SK-N-SH treated with all-trans-retinoic acid at 6 μM for 48 hours (cell line): ENCODE data around the gene WFDC5.

Experiments
- ATAC-seq: fragments of 200-7000 bp; cut with Tn5 transposase; 3 replicates; pipeline ENCODE4 v1.9.1; 2020; ENCODE audit warnings: mild to moderate bottlenecking, moderate library complexity
- ARNTL ChIP-seq: fragments of 450-650 bp; formaldehyde crosslinking; IDR thresholded peaks from 2 replicates; pipeline ENCODE4 v1.5.0; 2020; ENCODE audit warnings: low read depth, mild to moderate bottlenecking, moderate library complexity, borderline replicate concordance
- BACH2 ChIP-seq: fragments of 250-450 bp; sonication (Bioruptor Pico); IDR thresholded peaks from 2 replicates; pipeline ENCODE4 v1.9.0; 2021; ENCODE audit warnings: mild to moderate bottlenecking, borderline replicate concordance
- CSDC2 ChIP-seq: fragments of 250-450 bp; sonication (Bioruptor Pico); IDR thresholded peaks from 2 replicates; pipeline ENCODE4 v1.5.0; 2020; ENCODE audit warnings: mild to moderate bottlenecking, moderate library complexity
- ESRRG ChIP-seq: fragments of 250-450 bp; sonication (Bioruptor Pico); IDR thresholded peaks from 2 replicates; pipeline ENCODE4 v1.6.1; 2021; ENCODE audit warnings: mild to moderate bottlenecking
- ISL1 ChIP-seq: fragments of 250-450 bp; sonication (Bioruptor Pico); IDR thresholded peaks from 2 replicates; pipeline ENCODE4 v2.1.2; 2022; ENCODE audit warnings: mild to moderate bottlenecking, moderate library complexity
- OSR1 ChIP-seq: fragments of 250-450 bp; sonication (Bioruptor Pico); IDR thresholded peaks from 2 replicates; pipeline ENCODE4 v1.8.0; 2022; ENCODE audit warnings: moderate library complexity, mild to moderate bottlenecking, inconsistent platforms
- PPARA ChIP-seq: fragments of 250-450 bp; sonication (Bioruptor Pico); IDR thresholded peaks from 2 replicates; pipeline ENCODE4 v1.5.0; 2020; ENCODE audit warnings: mild to moderate bottlenecking, borderline replicate concordance
- RARB ChIP-seq: fragments of 250-450 bp; sonication (Bioruptor Pico); IDR thresholded peaks from 2 replicates; pipeline ENCODE4 v1.8.0; 2021; ENCODE audit warnings: mild to moderate bottlenecking, moderate library complexity
- TCF4 ChIP-seq: fragments of 250-450 bp; sonication (Bioruptor Pico); IDR thresholded peaks from 2 replicates; pipeline ENCODE4 v1.8.0; 2021; ENCODE audit warnings: mild to moderate bottlenecking, moderate library complexity, borderline replicate concordance
- TOX ChIP-seq: fragments of 250-450 bp; sonication (Bioruptor Pico); IDR thresholded peaks from 2 replicates; pipeline ENCODE4 v1.8.0; 2021; ENCODE audit warnings: mild to moderate bottlenecking, moderate library complexity, borderline replicate concordance
- ZC3H10 ChIP-seq: fragments of 250-450 bp; sonication (Bioruptor Pico); IDR thresholded peaks from 2 replicates; pipeline ENCODE4 v1.5.1; 2021; ENCODE audit warnings: mild to moderate bottlenecking, moderate library complexity
- ZFP3 ChIP-seq: fragments of 250-450 bp; sonication (Bioruptor Pico); IDR thresholded peaks from 2 replicates; pipeline ENCODE4 v1.5.0; 2020; ENCODE audit warnings: mild to moderate bottlenecking, moderate library complexity
- ZNF565 ChIP-seq: fragments of 450-650 bp; formaldehyde crosslinking; conservative IDR thresholded peaks from 2 replicates; pipeline ENCODE4 v1.5.0; 2020; ENCODE audit warnings: low read depth, mild to moderate bottlenecking, moderate library complexity
- ZNF8 ChIP-seq: fragments of 450-650 bp; formaldehyde crosslinking; IDR thresholded peaks from 2 replicates; pipeline ENCODE4 v1.5.0; 2020; ENCODE audit warnings: mild to moderate bottlenecking, moderate library complexity
- TF ChIP-seq, protein P1 (sequence below): fragments of 250-450 bp; sonication (Bioruptor Pico); IDR thresholded peaks from 2 replicates; pipeline ENCODE4 v1.5.0; 2020; ENCODE audit warnings: mild to moderate bottlenecking, moderate library complexity
- TF ChIP-seq, protein P2 (sequence below): fragments of 250-450 bp; sonication (Bioruptor Pico); IDR thresholded peaks from 2 replicates; pipeline ENCODE4 v1.5.1; 2021; ENCODE audit warnings: mild to moderate bottlenecking, moderate library complexity
- TF ChIP-seq, protein P3 (sequence below): fragments of 250-450 bp; sonication (Bioruptor Pico); IDR thresholded peaks from 2 replicates; pipeline ENCODE4 v1.5.1; 2020; ENCODE audit warnings: low read depth, mild to moderate bottlenecking, moderate library complexity
- TF ChIP-seq, protein P4 (sequence below): fragments of 250-450 bp; sonication (Bioruptor Pico); IDR thresholded peaks from 2 replicates; pipeline ENCODE4 v1.8.0; 2020; ENCODE audit warnings: mild to moderate bottlenecking, moderate library complexity, borderline replicate concordance

Gene WFDC5

DNA sequence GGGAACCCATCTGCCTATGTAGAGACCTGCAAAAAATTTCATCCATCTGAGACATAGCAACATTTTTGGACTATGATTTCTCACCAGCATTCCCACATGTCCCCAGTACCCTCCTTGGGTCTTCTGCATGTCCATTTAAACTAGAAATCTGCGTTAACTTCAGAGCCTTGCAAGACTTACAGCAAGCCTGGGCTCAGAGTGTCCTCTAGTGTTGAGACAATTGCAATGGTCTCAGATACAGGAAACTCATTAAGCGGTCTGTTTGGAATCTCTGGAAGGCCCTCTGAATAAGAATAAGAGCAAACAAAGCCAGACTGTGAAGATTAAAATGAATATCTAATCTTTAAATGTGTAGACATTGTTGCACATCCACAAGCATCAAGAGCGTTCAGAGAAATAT, 39.2 kb upstream of the WFDC5 start:
- ATAC-seq, result peak; percentile 42; the same call in 1 of the 3 replicates
- TF ChIP-seq, protein P1, sequence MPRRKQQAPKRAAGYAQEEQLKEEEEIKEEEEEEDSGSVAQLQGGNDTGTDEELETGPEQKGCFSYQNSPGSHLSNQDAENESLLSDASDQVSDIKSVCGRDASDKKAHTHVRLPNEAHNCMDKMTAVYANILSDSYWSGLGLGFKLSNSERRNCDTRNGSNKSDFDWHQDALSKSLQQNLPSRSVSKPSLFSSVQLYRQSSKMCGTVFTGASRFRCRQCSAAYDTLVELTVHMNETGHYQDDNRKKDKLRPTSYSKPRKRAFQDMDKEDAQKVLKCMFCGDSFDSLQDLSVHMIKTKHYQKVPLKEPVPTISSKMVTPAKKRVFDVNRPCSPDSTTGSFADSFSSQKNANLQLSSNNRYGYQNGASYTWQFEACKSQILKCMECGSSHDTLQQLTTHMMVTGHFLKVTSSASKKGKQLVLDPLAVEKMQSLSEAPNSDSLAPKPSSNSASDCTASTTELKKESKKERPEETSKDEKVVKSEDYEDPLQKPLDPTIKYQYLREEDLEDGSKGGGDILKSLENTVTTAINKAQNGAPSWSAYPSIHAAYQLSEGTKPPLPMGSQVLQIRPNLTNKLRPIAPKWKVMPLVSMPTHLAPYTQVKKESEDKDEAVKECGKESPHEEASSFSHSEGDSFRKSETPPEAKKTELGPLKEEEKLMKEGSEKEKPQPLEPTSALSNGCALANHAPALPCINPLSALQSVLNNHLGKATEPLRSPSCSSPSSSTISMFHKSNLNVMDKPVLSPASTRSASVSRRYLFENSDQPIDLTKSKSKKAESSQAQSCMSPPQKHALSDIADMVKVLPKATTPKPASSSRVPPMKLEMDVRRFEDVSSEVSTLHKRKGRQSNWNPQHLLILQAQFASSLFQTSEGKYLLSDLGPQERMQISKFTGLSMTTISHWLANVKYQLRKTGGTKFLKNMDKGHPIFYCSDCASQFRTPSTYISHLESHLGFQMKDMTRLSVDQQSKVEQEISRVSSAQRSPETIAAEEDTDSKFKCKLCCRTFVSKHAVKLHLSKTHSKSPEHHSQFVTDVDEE (CRISPR knock-in tag), result no peak
- TF ChIP-seq ISL1 (CRISPR knock-in tag), result no peak
- TF ChIP-seq, protein P2, sequence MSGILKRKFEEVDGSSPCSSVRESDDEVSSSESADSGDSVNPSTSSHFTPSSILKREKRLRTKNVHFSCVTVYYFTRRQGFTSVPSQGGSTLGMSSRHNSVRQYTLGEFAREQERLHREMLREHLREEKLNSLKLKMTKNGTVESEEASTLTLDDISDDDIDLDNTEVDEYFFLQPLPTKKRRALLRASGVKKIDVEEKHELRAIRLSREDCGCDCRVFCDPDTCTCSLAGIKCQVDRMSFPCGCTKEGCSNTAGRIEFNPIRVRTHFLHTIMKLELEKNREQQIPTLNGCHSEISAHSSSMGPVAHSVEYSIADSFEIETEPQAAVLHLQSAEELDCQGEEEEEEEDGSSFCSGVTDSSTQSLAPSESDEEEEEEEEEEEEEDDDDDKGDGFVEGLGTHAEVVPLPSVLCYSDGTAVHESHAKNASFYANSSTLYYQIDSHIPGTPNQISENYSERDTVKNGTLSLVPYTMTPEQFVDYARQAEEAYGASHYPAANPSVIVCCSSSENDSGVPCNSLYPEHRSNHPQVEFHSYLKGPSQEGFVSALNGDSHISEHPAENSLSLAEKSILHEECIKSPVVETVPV (CRISPR knock-in tag), result no peak
- TF ChIP-seq ZNF8 (CRISPR knock-in tag), result no peak
- TF ChIP-seq, protein P3, sequence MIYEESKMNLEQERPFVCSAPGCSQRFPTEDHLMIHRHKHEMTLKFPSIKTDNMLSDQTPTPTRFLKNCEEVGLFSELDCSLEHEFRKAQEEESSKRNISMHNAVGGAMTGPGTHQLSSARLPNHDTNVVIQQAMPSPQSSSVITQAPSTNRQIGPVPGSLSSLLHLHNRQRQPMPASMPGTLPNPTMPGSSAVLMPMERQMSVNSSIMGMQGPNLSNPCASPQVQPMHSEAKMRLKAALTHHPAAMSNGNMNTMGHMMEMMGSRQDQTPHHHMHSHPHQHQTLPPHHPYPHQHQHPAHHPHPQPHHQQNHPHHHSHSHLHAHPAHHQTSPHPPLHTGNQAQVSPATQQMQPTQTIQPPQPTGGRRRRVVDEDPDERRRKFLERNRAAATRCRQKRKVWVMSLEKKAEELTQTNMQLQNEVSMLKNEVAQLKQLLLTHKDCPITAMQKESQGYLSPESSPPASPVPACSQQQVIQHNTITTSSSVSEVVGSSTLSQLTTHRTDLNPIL (CRISPR knock-in tag), result no peak
- TF ChIP-seq ARNTL, result no peak
- TF ChIP-seq OSR1 (CRISPR knock-in tag), result no peak

DNA sequence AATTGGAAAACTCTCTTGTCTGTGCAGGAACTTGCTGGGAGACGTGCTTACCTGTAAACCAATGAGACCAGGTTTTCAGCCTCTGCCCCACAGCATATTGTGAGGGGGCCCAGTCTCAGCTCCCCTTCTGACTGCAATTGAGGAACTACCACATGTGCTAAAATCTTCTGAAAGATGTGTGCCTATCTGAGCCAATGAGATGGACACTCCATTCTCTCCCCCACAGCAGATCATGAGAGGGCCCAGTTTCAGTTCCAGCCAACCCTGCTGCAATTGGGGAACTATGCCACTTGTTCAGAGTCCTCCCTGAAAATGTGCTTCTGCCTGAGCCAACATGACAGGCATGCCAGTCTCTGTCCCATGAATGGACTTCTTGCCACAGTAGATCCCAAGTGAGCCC, 38.8 kb upstream of the WFDC5 start:
- no peak for ATAC-seq
- TF ChIP-seq ESRRG (CRISPR knock-in tag), result no peak
- no peak for TF ChIP-seq ZFP3 (CRISPR knock-in tag)
- no peak for TF ChIP-seq TCF4
- no peak for TF ChIP-seq OSR1 (CRISPR knock-in tag)
- TF ChIP-seq CSDC2, result no peak
- TF ChIP-seq PPARA, result no peak
- TF ChIP-seq RARB (CRISPR knock-in tag), result no peak
- TF ChIP-seq ZC3H10 (CRISPR knock-in tag), result no peak
- TF ChIP-seq, protein P2 (CRISPR knock-in tag), result no peak

DNA sequence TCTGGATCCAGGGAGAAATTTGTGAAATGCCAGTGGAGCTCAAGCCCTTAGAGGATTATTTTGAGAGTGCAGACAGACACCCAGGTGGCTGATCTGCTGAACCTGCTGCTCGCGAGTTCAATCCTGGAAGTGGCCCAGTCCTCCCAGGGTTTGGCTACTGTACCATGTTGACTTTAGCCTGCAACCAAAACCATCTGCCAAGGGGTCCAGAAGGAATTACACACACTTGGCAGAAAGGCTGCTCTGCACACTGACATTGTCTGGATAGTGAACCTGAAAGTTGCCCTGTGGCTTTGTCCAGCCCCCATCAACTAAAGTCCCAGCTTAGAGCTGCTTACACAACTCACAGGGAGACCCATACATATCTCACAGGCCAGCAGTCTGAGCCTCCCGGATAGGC, 38.2 kb upstream of the WFDC5 start:
- no peak for ATAC-seq
- TF ChIP-seq CSDC2 (no peak), ZFP3 (CRISPR knock-in tag) (no peak), ZNF565 (CRISPR knock-in tag) (no peak), ARNTL (no peak), ZC3H10 (CRISPR knock-in tag) (no peak), TOX (CRISPR knock-in tag) (no peak), BACH2 (no peak)
- TF ChIP-seq, protein P4, sequence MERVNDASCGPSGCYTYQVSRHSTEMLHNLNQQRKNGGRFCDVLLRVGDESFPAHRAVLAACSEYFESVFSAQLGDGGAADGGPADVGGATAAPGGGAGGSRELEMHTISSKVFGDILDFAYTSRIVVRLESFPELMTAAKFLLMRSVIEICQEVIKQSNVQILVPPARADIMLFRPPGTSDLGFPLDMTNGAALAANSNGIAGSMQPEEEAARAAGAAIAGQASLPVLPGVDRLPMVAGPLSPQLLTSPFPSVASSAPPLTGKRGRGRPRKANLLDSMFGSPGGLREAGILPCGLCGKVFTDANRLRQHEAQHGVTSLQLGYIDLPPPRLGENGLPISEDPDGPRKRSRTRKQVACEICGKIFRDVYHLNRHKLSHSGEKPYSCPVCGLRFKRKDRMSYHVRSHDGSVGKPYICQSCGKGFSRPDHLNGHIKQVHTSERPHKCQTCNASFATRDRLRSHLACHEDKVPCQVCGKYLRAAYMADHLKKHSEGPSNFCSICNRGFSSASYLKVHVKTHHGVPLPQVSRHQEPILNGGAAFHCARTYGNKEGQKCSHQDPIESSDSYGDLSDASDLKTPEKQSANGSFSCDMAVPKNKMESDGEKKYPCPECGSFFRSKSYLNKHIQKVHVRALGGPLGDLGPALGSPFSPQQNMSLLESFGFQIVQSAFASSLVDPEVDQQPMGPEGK, result no peak
- TF ChIP-seq, protein P2 (CRISPR knock-in tag), result no peak

DNA sequence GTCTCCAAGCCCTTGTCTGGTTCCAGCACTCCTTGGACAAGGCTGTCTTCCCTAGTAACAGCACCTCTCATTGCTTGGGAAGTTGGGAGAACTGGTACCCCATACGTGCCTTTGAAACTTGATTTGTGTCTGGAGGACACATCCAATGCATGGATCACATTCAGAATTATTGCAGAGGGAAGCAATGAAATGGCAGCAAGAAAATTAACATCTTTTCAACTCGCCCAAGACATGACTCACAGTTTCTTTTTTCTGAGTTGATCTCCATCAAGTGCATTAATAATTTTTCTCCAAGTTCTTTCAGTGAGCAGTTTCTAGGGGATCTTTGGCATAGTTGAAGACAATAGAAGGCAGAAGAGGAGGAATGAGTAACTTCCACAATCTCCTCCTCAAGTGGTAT, 37.4 kb upstream of the WFDC5 start:
- TF ChIP-seq RARB (CRISPR knock-in tag) (no peak), ARNTL (no peak), TOX (CRISPR knock-in tag) (no peak)
- no peak for ATAC-seq
